Measurements from ENCODE around the gene ALOX15.

ALOX15 gene

DNA sequence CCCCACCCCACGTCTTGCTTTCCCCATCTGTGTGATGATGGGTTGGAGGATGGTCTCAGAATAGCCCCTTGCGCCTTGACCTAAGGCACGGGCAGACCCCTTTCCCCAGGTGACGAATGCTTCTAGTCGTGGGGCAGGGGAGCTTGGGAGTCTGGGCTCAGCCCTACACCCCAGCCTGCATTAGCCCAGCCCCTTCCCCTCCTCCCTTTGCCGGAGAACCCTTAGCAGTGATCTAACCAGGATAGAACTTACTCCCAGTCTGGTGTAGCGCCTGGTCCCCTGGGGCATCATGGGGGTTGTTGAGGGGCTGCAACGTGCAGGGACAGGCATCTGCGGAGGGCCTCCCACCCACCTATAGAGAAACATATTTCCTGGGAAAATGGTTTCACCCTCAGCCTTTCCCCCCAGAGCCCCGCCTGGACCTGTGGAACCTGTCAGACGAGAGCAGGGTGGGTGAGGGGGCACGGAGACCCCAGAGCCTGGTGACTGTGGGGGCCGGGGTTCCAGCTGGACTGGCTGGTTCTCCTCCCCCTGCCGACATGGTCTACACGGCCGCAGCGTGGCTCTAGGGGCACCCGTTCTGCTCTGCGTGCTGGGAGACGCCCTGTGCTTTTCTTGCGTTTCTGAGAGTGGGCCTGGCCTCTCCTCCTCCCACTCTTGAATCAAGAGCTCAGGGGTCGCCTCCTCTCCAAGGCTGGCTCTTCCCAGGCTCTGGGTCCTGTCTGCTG lies 52.4 kb downstream of the ALOX15 start:
- peaks cover 2 to 5% of the 10 kb centered on the region in 2 experiments for H3K4me1 ChIP-seq (ENCODE audit: control insufficient read depth in 1 of 2, insufficient read depth in 1 of 2, low read depth in 1 of 2, low read length in 1 of 2)
- no peaks in the 10 kb centered on the region for H3K9me3 ChIP-seq
- H3K36me3 ChIP-seq, result no peaks in the 10 kb centered on the region
- H3K4me3 ChIP-seq (ENCODE audit: low read depth in 1 of 2, low read length in 1 of 2), result no peak overlapping the region
- no peak overlapping the region for H3K27ac ChIP-seq
- peaks cover 61% of the 10 kb centered on the region for H3K27me3 ChIP-seq
- TF ChIP-seq, protein P1, sequence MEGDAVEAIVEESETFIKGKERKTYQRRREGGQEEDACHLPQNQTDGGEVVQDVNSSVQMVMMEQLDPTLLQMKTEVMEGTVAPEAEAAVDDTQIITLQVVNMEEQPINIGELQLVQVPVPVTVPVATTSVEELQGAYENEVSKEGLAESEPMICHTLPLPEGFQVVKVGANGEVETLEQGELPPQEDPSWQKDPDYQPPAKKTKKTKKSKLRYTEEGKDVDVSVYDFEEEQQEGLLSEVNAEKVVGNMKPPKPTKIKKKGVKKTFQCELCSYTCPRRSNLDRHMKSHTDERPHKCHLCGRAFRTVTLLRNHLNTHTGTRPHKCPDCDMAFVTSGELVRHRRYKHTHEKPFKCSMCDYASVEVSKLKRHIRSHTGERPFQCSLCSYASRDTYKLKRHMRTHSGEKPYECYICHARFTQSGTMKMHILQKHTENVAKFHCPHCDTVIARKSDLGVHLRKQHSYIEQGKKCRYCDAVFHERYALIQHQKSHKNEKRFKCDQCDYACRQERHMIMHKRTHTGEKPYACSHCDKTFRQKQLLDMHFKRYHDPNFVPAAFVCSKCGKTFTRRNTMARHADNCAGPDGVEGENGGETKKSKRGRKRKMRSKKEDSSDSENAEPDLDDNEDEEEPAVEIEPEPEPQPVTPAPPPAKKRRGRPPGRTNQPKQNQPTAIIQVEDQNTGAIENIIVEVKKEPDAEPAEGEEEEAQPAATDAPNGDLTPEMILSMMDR (IDR thresholded peaks at IDR 0.05), result no peak

DNA sequence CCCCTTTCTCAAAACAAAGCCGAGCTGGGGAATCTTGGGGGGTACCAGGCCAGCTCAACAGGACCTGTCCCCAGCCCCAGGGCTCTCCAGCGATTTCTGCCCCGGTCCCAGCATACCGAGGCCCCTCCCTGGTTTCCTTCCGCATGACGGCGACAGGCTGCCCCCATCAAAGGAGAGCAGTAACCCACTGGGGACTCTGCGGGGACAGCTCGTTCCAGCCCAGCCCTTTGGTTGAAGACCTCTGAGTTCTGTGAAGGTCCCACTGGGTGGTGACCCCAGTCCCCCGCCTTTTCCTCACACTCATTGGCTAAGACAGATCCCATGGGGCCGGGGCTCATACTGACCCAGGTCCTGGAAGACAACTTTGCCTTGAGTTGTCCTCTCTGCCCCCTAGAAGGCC lies 53.1 kb downstream of the ALOX15 start:
- Histone ChIP-seq H3K9me3 (no peaks in the 10 kb centered on the region), H3K4me1 (ENCODE audit: control insufficient read depth in 1 of 2, insufficient read depth in 1 of 2, low read depth in 1 of 2, low read length in 1 of 2) (peaks cover 4 to 6% of the 10 kb centered on the region in 2 experiments), H3K4me3 (ENCODE audit: low read depth in 1 of 2, low read length in 1 of 2) (no peak overlapping the region), H3K27ac (no peak overlapping the region), H3K27me3 (peaks cover 68% of the 10 kb centered on the region), H3K36me3 (no peaks in the 10 kb centered on the region)
- TF ChIP-seq, protein P1 (IDR thresholded peaks at IDR 0.05), result no peak

DNA sequence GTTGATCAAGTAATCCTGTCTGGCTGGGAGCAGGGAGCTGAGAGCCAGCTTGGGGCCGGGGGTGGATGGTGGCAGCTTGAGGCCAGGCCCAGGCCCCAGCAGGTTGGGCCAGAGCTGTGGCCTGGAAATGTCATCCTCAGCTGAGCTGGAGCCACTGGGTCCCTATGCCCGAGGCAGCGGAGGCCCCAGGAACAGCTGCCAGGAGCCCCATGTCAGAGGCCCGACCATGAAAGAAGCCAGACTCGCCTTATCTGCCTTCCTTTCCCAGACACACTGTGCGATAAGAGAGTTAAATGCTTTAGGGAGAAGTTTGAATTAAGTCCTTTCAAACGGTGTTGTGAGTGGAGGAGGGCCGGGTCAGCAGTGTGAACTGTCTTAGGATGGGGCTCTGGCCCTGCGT lies 53.7 kb downstream of the ALOX15 start:
- Histone ChIP-seq H3K36me3 (no peaks in the 10 kb centered on the region), H3K27ac (no peak overlapping the region), H3K27me3 (peaks cover 74% of the 10 kb centered on the region), H3K4me1 (ENCODE audit: control insufficient read depth in 1 of 2, insufficient read depth in 1 of 2, low read depth in 1 of 2, low read length in 1 of 2) (peaks cover 4 to 6% of the 10 kb centered on the region in 2 experiments), H3K4me3 (ENCODE audit: low read depth in 1 of 2, low read length in 1 of 2) (no peak overlapping the region), H3K9me3 (no peaks in the 10 kb centered on the region)
- TF ChIP-seq, protein P1 (IDR thresholded peaks at IDR 0.05), result no peak

DNA sequence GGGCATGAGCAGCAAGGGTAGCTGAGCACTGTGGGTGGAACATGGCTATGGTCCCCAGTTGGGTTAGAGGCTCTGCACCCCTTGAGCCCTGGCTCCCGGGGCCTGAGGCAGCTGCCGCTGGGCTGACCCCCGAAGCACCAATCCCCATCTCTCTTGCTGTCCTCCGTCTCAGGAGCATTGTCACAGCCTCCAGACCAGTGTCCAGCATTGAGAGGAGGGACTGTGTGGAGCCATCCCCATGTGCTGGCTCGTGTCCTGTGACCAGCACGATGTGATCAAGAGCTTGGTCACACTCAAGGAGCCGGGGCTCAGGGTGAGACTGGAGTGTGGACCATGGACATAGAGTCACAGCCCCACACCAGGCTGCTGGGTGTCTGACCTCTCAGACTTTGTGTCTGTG lies 54.3 kb downstream of the ALOX15 start:
- Histone ChIP-seq H3K27ac (no peak overlapping the region), H3K36me3 (no peaks in the 10 kb centered on the region), H3K4me3 (ENCODE audit: low read depth in 1 of 2, low read length in 1 of 2) (no peak overlapping the region), H3K27me3 (peaks cover 80% of the 10 kb centered on the region), H3K9me3 (no peaks in the 10 kb centered on the region), H3K4me1 (ENCODE audit: control insufficient read depth in 1 of 2, insufficient read depth in 1 of 2, low read depth in 1 of 2, low read length in 1 of 2) (peaks cover 4 to 6% of the 10 kb centered on the region in 2 experiments)
- TF ChIP-seq, protein P1 (IDR thresholded peaks at IDR 0.05), result no peak

DNA sequence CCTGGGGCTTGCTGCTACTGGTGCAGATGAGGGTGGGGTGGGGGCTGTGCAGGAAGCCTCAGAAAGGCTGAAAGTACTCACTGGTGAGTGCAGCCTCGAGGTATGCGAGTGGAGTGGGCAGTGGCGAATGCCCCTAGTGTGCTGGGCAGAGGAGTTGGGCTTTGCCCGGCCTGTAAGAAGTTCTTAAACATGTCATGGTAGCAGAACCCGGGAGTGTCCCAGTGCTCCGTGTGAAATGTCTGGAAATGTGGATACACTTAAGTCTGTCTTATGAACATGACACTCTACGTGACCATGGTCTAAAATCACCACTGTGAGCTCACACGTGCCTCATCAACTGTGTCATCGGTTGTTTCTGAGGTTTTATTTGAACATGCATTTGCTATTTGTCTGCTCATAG lies 55.4 kb downstream of the ALOX15 start:
- H3K27ac ChIP-seq, result no peak overlapping the region
- H3K4me1 ChIP-seq (ENCODE audit: control insufficient read depth in 1 of 2, insufficient read depth in 1 of 2, low read depth in 1 of 2, low read length in 1 of 2), result peaks cover 4 to 6% of the 10 kb centered on the region in 2 experiments
- H3K4me3 ChIP-seq (ENCODE audit: low read depth in 1 of 2, low read length in 1 of 2), result no peak overlapping the region
- no peaks in the 10 kb centered on the region for H3K36me3 ChIP-seq
- TF ChIP-seq, protein P1 (IDR thresholded peaks at IDR 0.05), result no peak
- H3K9me3 ChIP-seq, result no peaks in the 10 kb centered on the region
- H3K27me3 ChIP-seq, result peaks cover 90% of the 10 kb centered on the region

Measured in neutrophil (primary cell).